GM21423 (cell line): ENCODE results near the gene PNRC2.
"Not testable (repeated sequence)": the region's sequence is repeated elsewhere in the genome, so short reads cannot be mapped to it uniquely, and the experiment has no call there.

Source experiments
- ATAC-seq: cut with Tn5 transposase; IDR thresholded peaks from one replicate; pipeline ENCODE4 v1.9.1; 2021; ENCODE audit warnings: mild to moderate bottlenecking, moderate library complexity; ENCODE audit not compliant: unreplicated experiment

PNRC2 gene

DNA sequence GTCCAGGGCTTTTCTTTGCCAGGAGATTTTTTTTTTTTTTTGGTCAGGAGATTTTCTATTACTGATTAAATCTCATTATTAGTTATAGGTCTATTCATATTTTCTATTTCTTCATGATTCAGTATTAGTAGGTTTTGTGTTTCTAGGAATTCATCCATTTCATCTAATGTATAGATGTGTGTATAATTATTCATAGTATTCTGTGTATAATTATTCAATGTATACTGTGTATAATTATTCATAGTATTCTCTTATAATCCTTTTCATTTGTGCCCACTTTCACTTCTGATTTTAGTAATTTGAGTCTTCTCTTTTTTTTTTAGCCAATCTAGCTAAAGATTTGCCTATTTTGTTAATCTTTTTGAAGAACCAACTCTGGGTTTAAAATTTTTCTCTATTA is 12.3 kb upstream of the PNRC2 start:
- no peak for ATAC-seq

DNA sequence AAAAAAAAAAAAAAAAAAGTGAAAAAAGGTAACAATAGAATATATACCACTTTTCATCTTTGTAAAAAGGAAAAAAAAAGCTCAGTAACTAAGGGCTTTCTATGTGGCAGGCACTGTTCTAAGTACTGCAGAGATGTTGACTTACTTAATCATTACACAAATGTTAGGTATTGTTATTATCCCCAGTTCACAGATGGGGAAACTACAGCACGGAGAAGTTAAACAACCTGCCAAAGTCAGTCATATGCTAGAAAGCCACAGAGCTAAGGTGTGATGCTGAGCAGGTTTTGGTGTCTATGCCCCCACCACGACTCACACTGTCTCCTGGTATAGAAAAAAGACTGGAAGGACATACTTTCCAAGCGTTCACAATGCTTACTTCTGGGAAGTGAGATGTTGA is 6.6 kb upstream of the PNRC2 start:
- no peak for ATAC-seq

DNA sequence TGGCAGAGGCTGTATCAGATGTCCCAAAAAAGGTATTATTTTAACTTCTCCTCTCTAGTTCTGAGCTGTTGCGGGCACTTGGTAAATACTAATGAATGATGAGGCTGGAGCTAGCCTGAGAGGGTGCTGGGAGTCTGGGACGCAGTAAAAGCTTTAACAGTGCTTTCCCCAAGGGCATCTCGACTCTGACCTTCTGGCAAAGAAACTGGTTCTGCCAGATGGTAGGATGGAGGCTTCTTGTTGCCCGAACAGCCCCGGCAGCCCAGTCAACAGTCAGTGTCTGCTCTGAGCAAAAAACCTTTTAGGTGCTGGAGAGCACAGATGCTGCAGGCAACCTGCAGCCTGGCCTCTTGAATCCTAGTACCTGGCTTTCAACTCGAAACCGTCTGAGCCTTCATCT is 2.5 kb upstream of the PNRC2 start:
- no peak for ATAC-seq

DNA sequence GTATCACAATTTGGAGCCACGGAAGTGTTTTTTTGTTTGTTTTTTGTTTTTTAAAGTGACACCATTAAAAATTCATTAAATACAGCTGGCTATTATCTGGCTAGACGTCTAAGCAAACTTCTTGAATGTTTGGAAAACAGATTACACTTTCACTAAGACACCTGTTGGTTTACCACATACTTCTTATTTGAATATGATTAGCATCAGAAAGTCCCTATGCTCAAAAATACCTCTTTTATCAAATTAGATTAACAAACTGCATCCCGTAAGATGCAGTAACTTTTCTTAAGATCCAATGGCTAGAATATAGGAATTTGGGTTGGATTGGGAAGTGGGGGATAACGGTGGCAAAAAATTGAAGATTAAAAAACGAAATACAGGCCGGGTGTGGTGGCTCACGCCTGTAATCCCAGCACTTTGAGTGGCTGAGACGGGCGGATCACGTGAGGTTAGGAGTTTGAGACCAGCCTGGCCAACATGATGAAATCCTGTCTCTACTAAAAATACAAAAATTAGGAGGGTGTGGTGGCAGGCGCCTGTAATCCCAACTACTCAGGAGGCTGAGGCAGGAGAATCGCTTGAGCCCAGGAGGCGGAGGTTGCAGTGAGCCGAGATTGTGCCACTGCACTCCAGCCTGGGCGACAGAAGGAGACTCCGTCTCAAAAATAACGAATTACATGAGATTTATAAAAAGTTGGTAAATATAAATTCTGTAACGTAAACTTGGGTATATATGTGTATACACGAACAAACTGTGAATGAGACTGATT is 1.4 kb upstream of the PNRC2 start:
- ATAC-seq: not testable (repeated sequence)

DNA sequence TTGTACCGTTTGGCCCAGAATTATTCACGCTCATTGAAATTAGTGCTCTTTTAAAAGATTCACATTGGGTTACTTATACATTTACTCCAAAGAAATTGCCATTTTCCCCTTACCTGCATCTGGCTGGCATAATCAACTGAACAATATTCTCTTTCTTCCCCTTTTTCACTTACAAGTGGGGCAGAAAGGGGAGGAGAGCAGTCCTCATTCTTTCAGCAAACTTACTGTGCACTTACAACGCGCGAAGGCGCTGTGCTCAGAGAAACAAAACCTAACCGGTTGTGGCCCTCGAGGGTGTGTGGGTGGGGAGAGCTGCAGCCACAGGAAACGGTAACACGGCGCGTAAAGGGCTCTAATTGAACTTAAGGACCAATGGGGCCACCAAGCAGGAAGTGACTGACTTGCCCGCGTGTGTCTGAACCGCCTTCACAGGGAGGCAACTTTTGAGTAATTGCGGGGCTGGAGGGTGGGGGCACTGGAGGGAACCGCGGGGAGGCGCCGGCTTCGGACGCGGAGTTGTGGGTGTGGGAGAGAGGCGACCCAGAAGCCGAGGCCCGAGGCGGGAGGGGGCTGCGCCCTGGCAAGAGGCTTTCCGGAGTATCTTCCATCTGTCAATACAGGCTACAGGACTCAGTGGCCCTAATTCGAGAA is 693 bp upstream of the PNRC2 start:
- ATAC-seq: peak; percentile 62

DNA sequence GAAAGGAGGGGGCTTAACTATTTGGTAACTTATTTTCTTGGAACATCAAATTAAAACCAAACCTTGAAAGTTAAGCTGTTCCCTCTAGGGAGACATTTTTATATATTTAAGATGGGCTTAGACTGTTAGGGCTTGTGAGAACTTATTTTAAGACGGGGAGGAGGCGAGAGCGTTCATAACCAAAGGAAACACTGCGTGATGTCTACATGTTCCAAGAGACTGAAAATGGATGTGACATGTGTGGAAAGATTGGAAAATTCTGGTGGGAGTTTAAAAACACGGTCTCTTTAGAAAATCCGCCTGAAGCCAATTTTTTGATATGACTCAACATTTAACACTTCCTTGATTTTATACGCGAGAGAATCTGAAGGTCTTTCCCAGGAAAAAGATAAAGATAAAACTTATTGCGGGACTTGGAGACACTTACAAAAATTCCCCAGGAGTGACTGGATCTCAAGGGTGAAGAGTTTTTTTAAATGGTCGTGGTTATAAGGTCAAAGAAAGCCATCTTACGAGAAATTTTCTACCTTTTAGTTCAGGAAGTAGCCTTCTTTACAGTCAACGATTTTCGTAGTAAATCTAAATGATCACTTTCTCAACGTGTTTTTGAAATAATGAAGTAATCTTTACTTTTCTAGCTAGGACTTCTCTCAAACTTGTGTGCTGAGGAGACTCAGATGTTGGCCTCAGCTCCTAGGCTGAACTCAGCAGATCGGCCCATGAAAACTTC is 828 bp downstream of the PNRC2 start:
- ATAC-seq: no peak

DNA sequence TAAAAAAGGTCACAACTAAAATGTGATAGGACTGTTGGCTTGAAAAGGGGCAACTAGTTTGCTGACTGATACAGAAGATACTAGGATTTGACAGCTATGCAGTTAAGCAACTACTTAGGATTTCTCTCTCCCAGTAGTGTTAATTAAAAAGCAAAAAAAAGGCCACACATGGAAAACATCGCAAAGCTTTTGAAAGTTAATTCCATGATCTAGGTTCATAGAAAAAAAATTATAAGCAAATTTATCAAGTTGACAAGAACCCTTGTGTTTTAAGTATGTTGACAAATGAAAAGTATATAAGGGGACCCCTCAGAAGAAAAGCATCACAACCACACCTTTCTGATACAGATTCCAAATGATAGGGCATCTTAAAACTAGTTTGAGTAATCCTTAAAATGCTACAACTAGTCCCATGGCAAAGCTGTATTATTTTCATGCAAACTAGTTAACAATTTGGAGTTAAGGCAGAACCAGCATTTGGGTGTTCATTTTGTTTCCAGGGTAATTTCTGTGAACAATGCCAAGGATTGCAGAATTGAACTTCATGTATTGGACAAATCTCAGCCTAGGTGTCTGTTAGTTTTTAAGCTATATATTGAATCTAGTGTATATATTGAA is 4.1 kb downstream of the PNRC2 start:
- no peak for ATAC-seq

DNA sequence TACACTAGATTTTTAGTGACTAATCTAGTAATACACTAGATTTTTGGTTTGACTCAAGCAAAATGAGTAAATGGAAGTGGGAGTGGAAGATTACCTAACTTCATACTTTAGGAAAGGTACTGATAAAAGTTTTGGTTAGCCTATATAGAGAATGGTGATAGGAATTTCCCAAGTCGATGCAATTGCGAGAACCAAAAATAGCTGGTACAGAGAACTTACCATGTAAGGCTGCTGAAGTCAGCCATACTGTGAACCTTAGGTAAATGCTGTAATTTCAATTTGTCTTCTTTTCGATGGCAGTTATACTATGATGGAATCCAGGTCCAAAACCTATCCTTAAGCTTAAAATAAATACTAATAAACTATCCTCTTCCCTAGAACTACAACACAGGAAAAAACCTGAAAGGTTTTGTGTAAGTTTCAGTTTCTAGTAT is 4.6 kb downstream of the PNRC2 start:
- ATAC-seq: no peak

DNA sequence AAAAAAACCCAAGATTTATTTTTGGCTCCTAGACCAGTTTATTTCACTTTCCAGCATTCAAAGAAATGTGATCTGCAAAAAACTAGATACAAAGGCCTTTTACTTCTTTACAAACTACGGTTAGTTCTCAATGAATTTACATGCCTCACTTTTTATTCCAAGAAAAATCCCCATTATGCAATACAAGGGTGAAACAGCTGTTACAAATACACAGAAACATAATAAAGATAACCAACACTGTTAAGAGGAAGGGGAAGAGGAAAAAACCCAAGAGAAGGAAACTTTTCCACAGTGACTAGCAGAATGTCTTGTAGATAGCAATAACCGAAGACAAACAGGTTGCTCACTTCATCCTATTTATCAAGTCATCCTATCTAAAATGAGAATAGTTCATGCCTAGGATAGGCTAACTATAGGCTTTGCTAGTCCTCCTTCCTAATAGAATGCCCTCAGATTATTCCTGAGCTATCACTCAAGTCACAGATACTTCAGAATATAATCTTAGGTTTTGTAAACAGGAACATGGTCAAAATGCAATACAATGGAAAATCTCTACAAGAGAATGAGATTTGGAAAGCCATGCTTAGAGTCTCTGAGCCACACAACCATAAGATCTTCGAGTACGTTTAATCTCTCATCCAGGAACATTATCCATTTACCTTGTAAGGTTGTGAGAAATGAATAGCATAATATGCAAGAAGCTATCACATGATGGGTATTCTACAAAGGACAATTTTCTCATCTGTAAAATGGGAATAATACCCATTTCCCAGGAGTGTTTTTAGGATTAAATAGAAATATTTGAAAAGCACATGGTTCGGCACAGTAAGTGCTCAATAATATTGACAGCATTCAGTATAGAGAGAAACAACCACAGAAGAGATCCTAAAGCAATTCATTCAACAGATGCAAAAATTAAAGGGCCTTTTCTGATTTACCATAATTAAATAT is 5.4 kb downstream of the PNRC2 start:
- ATAC-seq: no peak

DNA sequence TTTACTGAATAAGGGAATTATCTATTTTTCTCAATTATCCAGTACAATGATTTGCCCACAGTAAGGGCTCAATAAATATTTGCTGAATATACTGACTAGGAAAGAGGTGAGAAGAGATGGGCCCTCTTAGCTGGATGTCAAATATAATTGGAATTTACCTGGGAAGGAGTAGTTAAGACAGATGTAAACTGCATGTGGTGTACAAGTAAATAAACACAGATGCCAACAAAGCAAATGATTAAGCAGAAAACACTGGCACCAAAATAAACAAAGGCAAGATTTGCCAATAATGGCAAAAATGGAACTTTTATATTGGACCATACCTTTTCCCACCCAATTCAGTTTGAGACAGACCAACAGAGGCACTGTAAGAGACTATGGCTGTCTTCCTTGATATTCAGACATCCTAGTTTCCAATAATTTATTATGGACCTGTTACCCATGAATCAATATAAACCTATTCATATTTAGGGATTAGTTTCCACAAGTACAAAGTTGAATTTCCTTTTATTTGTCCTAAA is 7.4 kb downstream of the PNRC2 start:
- no peak for ATAC-seq

DNA sequence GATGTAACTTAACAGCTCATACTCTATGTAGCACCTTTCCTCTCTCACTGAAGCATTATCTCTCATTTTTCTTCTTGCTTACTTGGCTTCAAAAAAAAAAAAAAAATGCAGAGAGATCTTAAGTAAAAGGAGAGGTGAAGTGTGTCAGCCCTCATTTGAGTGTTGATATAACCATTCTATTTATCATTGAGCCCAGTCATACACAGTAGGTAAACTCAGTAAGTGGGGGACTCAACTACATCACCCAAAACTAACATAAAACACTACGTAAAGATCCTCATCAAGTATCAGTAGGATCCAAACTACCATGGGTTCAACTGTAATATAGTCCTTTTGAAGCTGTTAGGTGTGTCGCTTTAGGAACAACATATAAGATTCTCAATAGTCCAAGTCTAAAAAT is 8.2 kb downstream of the PNRC2 start:
- ATAC-seq: no peak

DNA sequence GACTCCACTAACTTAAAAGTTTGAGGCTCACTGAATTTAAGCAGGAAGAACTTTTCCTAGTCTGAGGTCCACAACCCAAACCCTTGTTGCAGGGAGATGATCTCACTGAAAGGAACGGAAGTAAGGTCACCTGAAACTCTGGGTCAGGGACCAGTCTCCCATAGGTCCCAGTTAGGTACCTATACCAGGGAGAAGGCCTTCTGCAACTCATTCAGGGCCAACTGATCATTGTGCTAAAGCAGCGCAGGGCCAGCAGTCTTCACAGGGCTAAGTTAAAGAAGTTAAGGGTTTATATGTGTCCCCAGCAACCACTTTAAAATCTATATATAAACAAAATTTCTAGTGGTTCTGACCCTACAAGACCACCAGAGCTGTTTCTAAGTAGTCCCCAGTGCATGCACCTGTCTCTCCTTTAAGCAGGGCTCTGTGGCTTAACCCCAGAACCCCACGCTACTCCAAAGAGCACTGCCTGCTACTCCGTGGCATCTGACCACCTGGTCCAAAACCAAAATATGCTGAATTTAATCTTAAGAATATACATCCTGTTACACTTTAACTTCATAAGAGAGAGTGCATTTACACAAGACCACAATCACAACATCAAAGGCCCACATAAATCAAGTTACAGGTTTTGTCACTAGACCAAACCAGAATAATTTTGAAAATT is 17.7 kb downstream of the PNRC2 start:
- no peak for ATAC-seq

DNA sequence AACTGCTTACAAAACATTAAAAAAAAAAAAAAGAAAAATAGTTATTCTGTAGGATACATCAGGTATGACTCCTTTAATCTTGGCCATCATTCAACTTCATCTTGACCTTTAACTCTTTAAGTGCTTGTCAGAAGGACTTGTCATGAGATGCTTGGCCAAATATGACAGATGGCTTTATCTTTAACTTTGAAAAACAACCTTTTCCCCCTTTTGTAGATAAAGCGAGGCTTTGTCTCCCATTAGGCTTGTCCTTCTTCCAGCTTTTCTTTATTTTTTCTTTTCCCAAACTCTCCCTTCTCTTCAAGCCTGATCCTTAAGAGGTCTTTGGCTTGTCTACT is 18.2 kb downstream of the PNRC2 start:
- ATAC-seq: no peak

DNA sequence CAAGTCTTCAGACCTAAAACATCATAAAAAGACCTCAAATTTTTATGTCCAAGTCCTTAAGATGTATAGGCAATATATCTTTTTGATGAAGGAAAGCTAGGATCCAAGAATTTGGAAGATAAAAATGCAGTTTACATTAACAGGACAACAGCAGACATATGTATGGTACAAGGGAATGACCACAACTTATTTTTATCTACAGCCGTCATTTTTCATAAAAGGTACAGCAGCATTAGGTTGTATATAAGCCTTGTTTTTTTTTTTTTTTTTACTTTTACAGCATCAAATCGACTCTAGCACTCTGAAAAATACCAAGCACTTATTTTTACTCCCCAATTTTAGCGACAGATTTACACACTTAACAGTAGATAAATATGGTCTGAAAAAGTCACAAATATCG is 19.2 kb downstream of the PNRC2 start:
- no peak for ATAC-seq

DNA sequence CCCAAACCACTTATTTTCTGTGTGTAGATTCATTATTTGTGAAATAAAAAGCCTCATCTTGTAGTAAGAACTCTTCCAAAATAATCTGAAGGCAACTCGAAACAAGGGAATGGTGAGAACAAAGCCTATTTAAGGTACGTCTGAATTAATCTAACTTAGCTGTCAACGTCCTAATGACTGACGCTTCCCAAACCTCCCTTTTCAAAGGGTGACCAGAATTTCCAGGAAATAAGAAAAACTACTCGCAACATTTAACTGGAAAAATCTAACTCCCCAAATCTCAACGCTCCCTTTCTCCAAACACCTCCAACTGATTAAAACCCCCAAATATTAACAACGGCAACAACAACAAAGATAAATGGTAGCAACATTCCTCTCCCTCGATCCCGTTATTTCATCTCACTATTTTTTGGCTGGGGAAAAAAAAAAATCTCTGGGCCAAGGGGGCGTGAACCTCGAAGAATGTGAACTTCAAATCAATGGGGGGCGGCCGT is 19.8 kb downstream of the PNRC2 start:
- ATAC-seq: no peak

DNA sequence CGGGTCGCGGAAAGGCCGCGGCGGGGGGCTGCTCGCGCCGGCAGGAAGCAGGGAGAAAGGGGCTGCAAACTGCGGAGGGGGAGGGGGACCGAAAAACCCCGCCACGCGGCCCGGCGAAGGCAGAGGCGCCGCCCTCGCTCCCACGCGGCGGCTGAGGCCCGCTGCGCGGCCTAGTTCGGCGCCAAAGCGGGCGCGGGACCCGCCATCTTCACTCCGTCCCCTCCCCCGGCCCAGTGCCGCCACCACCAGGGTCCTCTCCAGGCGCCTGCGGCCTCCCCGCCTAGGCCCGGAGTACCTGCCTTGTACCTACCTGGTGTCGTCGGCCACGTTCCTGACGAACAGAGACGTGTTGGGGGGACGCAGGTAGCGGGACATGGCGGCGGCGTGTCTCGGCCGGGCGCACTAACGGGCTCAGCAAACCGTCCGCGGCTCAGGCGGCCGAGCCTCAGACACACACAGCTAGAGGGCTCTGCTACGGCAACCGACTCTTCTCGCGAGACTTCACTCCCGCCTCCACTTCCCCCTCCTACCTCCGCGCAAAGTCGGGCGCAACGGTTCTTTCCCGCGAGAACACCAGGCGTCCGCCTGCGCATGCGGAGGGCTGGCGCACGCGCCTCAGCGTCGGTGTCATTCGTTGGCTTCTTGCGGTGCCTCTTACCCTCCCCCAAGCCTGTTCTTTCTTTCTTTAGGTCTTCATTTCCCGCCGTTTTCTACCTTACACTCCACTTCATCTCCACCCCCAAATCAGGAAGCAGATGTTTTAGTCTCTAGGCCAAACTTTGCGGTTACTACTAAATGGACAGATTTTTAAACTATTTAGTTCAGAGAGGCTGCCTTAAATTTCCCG is 20.5 kb downstream of the PNRC2 start, which contains the start of gene SRSF10:
Gene SRSF10 (minus strand): TSS at position 447 of the 847 bp plus-strand sequence. CDS start 72 bp downstream, at position 375.
- peak; percentile 94 for ATAC-seq

DNA sequence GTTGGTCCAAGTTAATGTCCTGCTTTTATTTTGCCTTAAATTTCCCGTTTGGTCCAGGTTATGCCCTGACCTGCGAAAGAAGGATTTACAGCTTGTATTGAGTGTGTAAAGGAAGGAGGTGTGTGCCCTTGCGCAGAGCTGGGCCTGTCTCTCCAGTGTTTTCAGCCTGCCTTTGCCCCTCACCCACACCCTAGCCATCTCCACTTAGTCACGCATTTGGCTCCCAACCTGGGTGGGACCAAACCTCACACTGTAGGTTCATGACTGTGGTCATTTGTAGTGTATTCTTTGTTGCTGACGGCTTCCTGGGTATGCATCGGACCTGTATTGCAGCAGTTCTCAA is 21.1 kb downstream of the PNRC2 start:
- ATAC-seq: peak; percentile 18

DNA sequence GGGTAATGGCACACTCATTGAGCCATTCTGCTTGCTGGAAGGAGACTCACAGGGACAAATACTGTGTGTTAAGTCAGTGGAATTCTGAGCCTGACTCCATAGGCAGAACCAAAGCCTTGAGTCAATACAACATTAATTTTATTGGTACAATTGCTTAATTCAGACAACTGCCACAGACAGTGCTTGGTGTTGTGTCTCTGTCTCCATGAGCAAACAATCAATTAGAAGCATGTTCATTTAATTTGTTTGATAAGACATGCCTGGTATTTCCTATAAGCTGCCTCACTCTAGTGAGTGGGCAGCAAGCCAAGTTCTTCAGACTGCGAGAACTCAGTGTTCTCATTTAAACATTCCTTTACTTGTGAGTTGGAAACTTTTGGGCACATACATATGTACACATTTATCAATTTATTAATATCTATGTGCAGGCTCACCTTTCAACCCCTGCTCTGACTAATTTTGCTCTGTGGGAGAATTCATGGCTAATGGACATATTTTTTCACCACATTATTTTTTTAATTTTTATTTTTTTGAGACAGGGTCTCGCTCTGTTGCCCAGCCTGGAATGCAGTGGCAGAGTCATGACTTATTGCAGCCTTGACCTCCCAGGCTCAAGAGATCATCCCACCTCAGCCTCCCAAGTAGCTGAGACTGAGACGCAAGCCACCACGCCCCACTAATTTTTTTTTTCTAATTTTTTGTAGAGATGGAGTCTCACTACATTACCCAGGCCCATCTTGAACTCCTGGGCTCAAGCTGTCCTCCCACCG is 25.0 kb downstream of the PNRC2 start:
- ATAC-seq: no peak
